GM19455 (cell line): Measurements from ENCODE around the gene RABGAP1L.

Experiments used
- ATAC-seq: cut with Tn5 transposase; IDR thresholded peaks from one replicate; pipeline ENCODE4 v1.9.1; 2021; ENCODE audit not compliant: unreplicated experiment

The RABGAP1L gene

DNA sequence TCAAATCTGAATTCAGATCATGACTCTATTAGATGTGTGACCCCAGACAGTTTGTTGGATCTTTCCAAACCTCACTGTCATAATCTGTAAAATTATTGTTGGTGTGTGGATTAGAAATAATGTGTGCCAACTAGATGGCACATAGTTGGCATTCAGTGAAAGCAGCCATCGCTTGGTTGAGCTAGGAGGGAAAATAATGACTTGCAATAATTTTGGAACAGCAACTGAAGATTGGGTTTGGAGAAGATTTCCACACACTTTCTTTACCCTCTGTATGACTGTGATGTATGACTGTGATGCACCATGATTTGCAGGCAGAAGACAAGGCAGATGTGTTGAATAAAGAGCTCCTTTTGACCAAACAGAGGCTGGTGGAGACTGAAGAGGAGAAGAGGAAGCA lies 816.4 kb downstream of the RABGAP1L start:
- ATAC-seq = no peak

DNA sequence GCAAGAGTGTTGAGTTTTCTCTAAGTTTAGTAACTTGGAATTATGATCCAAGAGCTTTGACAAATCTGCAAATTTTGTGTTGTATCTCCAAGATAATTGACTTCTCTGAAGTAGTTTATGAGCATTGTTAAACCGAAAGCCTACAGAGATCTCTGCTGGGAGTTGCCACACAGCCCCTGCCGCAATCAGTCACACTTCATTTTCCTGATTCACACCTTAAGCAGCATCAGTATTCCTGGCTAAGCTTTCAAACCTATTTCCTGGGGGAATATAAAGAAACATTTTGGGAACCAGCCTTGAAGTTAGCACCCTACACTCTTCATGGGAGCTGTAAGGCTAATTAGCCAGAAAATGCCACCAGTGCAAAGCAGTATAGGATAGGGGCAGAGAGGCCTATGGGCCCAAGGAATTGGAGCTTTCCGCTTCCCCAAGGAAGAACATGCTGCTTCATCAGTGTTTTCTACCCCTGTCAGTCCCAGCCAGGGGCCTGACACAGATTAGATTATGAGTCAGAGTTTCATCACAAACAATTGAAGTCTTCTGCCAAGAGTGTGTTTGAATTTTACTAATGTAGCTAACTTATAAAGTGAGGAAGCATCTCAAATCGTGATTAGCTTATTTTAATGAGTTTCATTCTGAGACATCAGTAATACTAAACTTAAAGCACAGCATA lies 817.3 kb downstream of the RABGAP1L start:
- ATAC-seq = no peak

DNA sequence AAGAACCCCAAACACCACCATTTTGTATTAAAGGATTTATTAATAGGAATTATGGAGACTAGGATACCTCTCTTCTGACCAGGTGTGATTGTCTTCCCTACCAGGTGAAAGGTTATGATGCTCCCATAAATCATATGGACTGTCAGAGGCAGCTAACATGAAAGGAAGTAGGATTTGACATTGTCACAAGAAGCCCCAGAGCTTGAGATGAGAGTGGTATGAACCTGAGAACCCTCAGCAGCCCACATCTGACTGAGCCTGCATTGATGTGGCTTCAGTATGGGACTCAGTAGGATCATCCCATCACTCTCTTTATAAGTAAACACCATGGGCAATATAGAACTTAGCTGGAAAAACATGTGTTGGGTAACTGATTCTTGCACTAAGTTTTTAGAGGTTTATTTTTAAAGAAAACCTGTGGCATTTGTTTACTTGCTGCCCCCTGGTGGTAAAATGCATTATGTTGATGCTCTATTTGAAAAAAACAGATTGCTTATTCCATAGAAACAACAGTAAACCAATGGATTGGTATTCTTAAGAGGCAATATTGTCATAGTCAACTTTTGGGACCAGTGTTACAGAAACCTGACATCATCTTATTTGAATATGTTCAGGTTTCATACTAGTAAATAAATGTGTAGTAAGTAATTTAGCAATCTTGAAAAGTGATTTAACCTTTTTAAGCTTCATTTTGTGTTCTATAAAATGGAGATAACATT lies 823.8 kb downstream of the RABGAP1L start:
- no peak for ATAC-seq

DNA sequence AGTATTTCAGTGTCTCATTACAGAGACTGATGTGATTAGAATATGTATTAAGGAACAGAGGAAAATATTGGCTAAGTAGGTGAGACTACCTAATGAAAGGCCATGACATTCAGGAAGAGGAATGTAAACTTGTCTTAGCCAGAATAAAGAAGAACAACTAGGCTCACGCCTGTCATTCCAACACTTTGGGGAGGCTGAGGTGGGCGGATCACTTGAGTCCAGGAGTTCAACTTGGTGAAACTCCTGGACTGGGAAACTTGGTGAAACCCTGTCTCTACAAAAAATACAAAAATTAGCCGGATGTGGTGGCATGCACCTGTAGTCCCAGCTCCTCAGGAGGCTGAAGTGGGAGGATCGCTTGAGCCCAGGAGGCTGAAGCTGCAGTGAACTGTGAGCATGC lies 825.6 kb downstream of the RABGAP1L start:
- no peak for ATAC-seq

DNA sequence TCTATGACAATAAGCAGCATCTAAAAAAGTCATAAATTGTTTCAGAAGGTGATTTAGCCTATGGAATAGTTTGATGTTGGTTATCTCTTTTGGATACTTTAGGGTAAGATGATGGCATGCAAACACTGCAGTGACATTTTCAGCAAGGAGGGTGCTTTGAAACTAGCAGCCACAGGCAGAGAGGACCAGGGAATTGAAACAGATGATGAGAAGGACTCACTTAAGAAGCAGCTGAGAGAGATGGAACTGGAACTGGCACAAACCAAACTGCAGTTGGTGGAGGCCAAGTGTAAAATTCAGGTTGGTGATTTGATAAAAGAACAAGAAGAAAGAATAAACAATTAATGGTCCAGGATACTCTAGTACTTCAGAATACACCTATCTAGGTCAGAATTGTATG lies 829.2 kb downstream of the RABGAP1L start:
- no peak for ATAC-seq

DNA sequence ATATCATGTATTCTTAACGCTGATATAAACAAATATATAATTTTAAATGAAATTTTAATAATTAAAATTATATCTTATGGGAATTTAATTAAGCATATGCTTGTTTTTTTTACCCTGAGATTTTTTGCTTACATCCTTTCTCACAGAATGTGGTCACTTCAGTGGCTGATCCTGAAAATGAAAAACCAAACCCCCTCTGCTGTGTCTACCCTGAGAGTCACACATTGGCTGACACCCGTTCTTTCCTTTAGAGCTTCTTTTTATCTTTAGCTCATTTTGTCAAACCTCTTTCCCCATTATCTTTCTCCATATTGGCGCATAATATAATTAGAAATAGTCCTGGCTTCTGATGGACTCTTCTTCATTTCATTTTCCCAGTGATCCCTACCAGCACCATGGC lies 829.7 kb downstream of the RABGAP1L start:
- ATAC-seq = no peak

DNA sequence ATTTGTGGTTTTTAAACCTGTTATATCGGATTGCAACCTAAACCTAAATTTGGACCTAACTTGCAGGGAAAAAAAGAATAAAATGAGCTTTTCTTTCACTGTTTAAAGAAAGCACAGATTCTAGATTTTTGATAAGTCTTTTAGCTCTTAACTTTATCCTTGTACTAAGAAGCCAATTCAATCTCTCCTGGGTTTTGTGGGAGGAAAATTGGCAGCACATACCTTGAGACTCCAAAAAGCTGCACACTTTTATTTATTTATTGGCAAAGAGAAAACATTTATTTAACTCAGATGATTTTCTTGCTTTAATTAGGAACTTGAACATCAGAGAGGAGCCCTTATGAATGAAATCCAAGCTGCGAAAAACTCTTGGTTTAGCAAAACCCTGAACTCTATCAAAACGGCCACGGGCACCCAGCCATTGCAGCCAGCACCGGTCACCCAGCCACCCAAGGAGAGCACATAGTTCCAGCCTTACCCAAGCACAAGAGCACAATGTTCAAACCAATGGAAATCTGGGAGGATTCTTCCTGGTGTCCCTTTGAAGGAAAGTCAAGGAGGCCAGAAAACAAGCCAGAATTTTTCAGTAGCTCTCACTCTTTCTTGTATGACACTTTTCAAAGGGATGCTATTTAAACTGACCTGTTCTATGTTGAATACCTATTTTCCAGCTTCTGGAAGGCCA lies 830.4 kb downstream of the RABGAP1L start:
- ATAC-seq = no peak

DNA sequence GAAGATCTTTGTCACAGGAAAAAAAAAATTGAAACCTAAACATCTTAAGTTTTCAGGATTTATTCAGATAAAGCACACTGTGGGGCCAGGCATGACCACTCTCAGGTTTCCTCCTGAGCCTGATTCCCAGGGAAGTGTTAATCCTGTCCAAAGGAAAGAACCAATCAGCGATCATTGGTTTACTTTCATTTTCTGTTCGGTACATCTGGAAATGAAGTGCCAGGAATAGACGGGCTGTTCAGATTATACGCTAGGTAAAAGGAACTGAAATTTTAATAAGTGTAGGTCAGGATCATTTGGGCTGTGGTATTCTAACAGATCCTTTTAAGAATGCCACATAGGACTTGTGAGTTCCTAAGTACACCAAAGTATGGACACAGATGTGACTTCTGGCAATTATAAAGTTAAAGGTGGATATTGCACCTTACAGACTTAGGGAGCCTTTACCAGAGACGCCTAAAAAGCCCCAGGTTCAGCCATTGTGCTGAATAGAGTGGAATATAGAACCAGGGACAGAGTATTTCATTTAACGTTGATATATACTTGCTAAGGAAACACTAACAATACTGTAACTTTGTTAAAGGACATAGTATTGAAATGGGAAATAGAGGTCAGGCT lies 831.2 kb downstream of the RABGAP1L start:
- no peak for ATAC-seq

DNA sequence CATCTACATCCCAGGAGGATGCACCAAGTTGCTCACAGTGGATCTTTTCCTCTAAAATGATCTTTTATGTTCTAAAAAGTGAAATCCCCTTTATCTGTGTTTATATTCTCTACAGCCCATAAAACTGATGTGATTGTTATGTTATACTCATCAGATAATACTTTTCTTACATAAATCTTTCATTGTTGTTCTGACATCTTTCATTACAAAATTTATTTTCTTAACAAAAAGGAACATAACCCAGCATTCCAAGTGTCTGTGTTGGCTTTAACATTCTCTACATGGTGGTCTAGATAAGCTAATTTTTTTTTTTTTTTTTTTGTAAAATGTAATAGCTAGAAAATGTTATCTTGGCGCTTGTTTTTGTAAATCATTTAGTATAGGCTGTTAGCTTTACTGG lies 832.2 kb downstream of the RABGAP1L start:
- ATAC-seq = no peak

DNA sequence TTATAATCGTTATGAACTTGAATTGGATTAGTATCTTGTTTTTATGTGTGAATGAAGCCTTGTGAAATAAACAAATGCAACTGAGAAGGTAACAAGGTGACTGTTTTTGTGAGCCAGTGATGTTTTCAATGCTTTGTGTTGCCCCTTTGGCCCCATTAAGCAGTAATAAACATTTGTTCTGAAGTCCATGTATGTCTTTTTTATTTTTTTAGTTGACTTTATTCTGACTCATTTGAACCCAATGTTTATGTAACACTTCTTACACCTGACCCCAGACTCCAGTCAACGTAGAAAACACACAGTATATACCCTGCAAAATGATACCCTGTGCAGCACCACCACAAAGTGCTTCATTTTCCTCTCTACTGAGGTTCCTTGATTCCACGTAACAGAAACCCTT lies 835.8 kb downstream of the RABGAP1L start:
- no peak for ATAC-seq

DNA sequence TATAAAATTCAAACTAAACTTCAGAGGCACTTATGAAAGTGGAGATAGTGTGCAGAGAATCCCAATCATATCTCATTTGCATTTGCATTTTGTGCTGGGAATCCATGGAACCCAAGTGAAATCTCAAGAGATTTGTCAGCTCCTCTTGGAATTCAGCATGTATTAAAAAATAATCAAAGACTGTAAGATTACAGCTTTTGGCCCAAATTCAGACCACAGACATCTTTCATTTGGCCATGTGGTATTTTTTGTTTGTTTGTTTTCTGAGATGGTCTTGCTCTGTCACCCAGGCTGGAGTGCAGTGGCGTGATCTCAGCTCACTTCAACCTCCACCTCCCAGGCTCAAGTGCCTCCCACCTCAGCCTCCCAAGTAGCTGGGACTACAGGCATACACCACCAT lies 836.6 kb downstream of the RABGAP1L start:
- no peak for ATAC-seq

DNA sequence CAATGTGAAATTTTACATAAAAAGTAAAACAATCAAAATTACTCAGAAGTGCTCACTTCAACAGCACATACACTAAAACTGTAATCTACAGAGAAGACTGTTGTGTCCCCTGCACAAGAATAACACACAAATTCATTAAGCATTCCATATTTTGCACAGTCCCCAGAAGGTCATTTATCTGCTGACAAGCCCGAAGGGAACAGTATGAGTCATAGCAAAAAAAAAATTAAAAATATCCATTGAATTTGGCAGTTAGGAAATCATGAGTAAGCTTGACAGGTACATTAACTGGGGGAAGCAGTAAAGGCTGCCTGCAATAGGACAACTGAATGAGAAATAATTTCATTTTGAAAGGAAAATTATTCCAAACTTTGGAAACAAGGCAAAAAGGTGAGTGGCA lies 837.2 kb downstream of the RABGAP1L start:
- ATAC-seq = no peak

DNA sequence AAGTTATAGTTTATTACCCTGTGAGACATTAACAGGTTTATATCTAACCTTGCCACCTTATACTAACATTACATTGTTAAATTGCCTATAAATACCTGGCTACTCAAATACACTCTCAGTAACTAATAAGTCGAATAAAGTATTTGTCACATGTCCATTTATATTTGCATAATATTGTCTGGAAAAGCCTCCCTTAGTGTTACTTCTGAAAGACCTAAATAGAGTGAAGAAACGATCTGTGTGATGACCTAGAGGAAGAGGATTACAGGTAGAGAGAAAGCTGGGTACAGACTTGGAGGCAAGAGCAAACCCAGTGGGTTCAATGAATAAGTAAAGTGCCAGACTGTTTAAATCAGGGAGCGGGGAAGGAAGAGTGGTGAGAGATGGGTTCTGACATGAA lies 837.7 kb downstream of the RABGAP1L start:
- ATAC-seq = no peak

DNA sequence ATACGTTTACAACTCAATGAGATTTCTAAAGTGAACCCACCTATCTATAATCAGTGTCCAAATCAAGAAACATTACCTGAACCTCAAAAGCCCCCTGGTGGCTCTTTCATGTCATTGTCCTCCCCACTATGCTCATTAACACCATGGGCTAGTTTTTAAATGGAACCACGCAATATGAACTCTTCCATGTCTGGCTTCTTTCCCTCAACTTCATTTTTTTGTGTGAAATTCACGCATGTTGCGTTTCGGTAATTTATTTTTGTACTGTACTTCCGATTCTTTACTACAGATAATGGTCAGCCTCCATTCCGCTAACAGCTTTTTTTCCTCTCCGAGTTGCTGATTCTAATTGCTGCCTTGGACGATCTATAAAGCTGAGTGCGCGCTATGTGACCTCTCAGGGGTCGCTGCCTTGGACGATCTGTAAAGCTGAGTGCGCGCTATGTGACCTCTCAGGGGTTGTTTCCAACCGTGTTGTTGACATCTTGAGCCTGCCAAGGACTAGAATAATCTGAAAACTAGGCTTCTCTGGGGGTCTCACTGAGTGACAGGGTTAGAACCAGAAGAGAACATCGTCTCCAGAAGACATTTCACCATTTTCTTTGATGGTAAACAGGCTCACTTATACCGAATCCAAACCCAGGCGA lies 839.4 kb downstream of the RABGAP1L start:
- peak; percentile 1 for ATAC-seq

DNA sequence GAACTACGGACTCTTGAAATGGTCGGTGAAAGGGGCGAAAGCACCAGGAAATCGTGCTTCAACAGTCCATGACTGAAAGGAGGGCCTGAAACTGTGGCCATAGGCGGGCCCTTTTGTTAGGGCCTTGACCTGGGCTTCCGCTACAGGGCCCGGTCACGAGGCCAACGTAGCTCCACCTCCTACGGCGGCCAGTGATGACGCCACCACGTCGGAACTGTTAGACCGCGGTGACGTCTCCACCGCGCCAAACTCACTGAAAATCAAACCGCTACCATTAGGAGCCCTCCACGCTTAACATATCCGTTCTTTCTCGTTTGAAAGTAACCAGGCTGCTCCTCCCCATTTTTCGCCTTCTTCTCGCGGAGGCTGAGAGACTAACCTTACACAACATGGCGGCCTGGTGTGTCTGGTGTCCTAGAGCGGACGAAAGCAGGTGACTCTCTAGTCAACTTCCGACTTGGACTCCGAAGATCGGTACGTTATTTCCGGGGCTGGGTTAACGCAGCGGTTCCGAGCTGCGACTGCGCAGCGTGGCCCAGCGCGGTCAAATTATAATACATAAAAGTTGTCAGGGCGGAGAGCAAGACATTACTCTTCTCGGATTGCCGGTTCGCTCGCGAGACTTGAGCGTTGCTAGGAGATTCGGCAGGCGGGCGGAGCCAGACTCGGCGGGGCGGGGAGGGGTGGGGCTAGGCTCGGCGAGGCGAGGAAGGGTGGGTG lies 840.1 kb downstream of the RABGAP1L start:
- peak; percentile 69 for ATAC-seq

DNA sequence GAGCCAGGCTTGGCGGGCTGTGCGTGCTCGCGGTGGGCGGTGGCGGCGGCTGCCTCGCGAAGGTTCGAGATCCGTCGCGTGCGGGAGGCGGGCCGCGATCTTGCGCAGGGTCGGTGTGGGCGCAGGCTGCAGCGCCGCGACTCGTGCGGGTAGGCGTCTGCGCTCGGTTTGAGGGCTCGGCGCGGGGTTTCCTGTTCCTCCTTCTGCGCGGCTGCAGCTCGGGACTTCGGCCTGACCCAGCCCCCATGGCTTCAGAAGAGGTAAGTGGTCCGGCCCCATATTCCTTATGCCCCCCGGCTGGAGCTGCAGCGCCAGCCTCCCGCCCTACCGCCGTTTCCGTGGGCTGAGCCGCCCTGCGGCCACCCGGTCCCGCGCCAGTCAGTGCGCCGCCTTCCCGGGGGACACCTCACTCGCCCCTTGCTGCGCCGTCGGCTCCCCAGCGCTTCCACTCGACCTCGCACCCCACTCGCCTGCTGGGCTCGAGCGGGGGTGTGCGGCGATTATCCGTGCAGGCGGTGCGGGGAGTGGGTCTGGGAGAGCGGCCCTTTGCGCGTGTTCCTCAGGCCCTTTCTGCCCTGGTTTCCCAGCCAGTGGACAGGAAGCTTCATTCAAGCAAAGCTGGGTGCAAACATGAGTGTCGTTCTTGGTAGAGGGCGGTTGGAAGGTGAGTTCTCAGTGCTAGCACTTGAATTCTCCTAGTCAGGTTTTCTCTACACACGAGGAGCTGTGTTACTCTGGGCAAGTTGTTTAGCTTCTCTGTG lies 840.8 kb downstream of the RABGAP1L start, which contains the start of gene CACYBP:
Gene CACYBP, plus strand, starts transcription at position 12 of the 761 bp plus-strand sequence. Its CDS starts 234 bp downstream, at position 246.
- peak; percentile 14 for ATAC-seq

DNA sequence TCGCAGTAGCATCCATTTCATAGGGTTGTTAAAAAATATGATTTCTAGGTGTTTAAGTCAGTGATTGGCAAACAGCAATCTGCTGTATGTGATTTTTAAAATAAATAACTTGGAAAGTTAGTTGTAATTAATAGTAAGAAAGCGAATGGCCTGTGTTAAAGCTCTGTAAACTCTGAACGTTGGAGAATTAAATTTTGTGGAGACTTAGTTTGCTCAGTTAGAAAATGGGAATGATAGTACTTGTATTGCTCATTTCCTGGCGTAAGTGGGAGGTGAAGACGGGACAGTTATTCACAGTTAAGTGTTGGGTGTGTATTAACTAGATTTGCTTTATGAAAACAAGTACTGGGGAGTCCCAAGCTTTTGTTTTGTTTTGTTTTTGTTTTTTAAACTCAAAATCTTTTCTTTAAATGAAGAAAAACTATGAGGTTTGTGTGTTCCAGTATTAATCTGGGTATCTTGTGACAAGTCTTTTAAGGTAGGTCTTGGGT lies 841.4 kb downstream of the RABGAP1L start:
- no peak for ATAC-seq

DNA sequence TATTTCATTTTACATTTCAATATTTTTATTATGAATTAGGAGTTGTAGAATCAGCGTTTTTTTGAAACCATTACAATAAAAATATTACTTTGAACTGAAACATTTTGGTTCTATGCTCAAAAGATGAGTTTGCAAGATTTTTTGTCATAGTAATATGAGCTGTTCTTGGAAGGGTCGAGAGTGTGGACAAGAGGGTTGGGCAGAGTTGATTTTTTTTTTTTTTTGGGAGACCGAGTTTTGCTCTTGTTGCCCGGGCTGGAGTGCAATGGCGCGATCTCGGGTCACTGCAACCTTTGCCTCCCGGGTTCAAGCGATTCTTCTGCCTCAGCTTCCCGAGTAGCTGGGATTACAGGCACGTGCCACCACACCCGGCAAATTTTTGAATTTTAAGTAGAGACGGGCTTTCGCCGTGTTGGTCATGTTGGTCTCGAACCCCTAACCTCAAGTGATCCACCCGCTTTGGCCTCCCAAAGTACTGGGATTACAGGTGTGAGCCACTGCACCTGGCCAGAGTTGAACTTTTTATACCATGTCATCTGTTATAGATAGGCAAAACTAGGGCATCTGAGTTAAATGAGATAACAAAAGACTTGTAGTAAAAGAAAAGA lies 843.7 kb downstream of the RABGAP1L start:
- no peak for ATAC-seq

DNA sequence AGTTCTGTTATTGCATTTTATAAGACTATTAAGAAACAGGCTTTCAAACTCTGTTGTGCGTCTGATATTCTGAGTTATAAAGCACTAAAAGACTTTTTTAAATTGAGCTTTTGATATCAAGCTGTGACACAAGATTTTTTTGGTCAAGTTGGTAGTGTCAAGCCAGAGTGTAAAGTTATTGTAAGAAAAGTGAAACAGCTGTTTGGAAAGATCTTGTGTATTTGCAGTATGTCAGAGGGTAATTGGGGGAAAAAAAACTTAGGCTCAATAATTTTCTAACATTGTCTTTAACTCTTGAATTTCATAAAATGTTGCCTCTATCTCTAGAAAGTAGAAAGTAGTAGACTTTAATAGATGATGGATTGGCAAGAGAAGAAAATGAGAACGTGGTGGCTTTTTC lies 844.2 kb downstream of the RABGAP1L start:
- no peak for ATAC-seq
